ENCODE measurements around the gene ERFE.

Gene ERFE

GRCh38 chr2:238142382-238143205, 16.2 kb upstream of the ERFE start:
- Histone ChIP-seq H3K4me1 (peaks cover 0 to 66% (median 56%) of the 10 kb centered on the region in 4 donors), H3K27me3 (no peaks in the 10 kb centered on the region), H3K36me3 (peaks cover 8 to 16% (median 8%) of the 10 kb centered on the region in 3 donors), H3K9me3 (no peaks in the 10 kb centered on the region), H3K4me3 (peak overlapping the region in 1 of 2 donors; percentile 6), H3K27ac (peak overlapping the region; percentile 60 to 73)
- intact Hi-C loops (cut with DNase I; ENCODE audit: low total_unique reads), result no loop called here
- DNase-seq, result no peak
- TF ChIP-seq CTCF (IDR thresholded peaks at IDR 0.05), result no peak

GRCh38 chr2:238143239-238143951, 15.4 kb upstream of the ERFE start:
- H3K27ac ChIP-seq, result peak overlapping the region; percentile 60 to 73
- H3K9me3 ChIP-seq, result no peaks in the 10 kb centered on the region
- peaks cover 0 to 58% (median 48%) of the 10 kb centered on the region in 4 donors for H3K4me1 ChIP-seq
- peak overlapping the region in 1 of 2 donors; percentile 10 for H3K4me3 ChIP-seq
- H3K27me3 ChIP-seq, result no peaks in the 10 kb centered on the region
- intact Hi-C loops (cut with DNase I; ENCODE audit: low total_unique reads), result no loop called here
- H3K36me3 ChIP-seq, result peaks cover 8 to 24% (median 10%) of the 10 kb centered on the region in 3 donors
- TF ChIP-seq CTCF (IDR thresholded peaks at IDR 0.05), result no peak
- peak; percentile 48 to 89 for DNase-seq

GRCh38 chr2:238144262-238144661, 14.5 kb upstream of the ERFE start:
- no peak for DNase-seq
- H3K4me1 ChIP-seq, result peaks cover 0 to 49% (median 41%) of the 10 kb centered on the region in 4 donors
- no peaks in the 10 kb centered on the region for H3K9me3 ChIP-seq
- peak overlapping the region; percentile 60 to 73 for H3K27ac ChIP-seq
- intact Hi-C loops (cut with DNase I; ENCODE audit: low total_unique reads), result no loop called here
- TF ChIP-seq CTCF (IDR thresholded peaks at IDR 0.05), result no peak
- no peak overlapping the region for H3K4me3 ChIP-seq
- H3K36me3 ChIP-seq, result peaks cover 8 to 33% (median 17%) of the 10 kb centered on the region in 3 donors
- no peaks in the 10 kb centered on the region for H3K27me3 ChIP-seq

GRCh38 chr2:238145046-238145445, 13.7 kb upstream of the ERFE start:
- peaks cover 8 to 38% (median 17%) of the 10 kb centered on the region in 3 donors for H3K36me3 ChIP-seq
- H3K27ac ChIP-seq, result peak overlapping the region; percentile 60 to 73
- no peak for TF ChIP-seq CTCF (IDR thresholded peaks at IDR 0.05)
- DNase-seq, result no peak
- H3K27me3 ChIP-seq, result no peaks in the 10 kb centered on the region
- no peaks in the 10 kb centered on the region for H3K9me3 ChIP-seq
- peaks cover 0 to 42% (median 33%) of the 10 kb centered on the region in 4 donors for H3K4me1 ChIP-seq
- intact Hi-C loops (cut with DNase I; ENCODE audit: low total_unique reads), result no loop called here
- no peak overlapping the region for H3K4me3 ChIP-seq

GRCh38 chr2:238145851-238146250, 12.9 kb upstream of the ERFE start:
- H3K27ac ChIP-seq, result no peak overlapping the region
- peaks cover 0 to 34% (median 29%) of the 10 kb centered on the region in 4 donors for H3K4me1 ChIP-seq
- no peaks in the 10 kb centered on the region for H3K9me3 ChIP-seq
- TF ChIP-seq CTCF (IDR thresholded peaks at IDR 0.05), result no peak
- no peak for DNase-seq
- H3K27me3 ChIP-seq, result no peaks in the 10 kb centered on the region
- H3K36me3 ChIP-seq, result peaks cover 6 to 40% (median 14%) of the 10 kb centered on the region in 3 donors
- no peak overlapping the region for H3K4me3 ChIP-seq
- intact Hi-C loops (cut with DNase I; ENCODE audit: low total_unique reads), result no loop called here
